ENCODE data around the gene KDM8.
A peak's percentile ranks its signal among the peaks of the same experiment; 100 is the strongest.

The KDM8 gene

GRCh38 chr16:27203507-27204311, at the start of gene KDM8:
TSS of gene KDM8 (plus strand) at chr16:27203526. CDS start at chr16:27210124, 6,598 bp downstream.
- peak; percentile 100 for DNase-seq

DNA sequence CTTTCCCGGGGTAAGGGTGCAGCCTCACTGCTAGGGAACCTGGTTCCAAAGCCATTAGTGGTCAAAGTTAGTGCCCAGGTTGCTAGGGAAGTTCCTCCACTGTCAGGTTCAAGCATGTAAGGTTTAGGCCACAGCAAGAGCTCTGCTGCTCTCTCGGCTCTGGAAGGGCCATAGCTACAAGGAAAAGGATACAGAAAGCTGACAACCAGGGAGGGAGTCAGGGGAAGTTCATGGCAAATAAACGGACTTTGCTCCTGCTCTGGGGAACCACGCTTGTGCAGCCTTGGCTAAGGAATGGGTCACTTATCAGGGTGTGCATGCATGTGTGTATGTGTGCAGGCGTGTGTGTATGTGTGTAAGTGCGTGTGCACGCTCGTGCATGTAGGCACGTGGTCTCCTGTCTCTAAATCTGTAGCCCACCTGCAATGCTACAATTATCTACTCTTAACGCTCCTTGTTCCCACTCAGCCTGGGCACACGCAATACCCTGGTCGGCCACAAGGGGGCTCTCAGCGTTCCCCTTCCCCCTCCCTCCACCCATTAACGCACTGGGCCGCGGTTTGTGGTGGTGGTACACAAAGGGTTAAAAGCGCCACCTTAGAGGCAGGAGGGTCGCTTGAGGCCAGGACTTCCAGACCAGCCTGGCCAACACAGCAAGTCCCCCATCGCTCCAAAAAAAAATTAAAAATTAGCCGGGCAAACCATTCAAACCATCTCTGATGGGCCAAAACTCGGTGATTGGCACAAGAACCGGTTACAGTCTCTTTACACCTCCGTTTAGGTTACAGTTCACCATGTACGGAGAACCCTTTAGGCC, 48.4 kb upstream of the KDM8 start:
- peak; percentile 56 to 71 for DNase-seq

- DNase-seq, result no peak
These were observed 46.7 kb upstream of the KDM8 start for GRCh38 chr16:27156579-27156978.

DNA sequence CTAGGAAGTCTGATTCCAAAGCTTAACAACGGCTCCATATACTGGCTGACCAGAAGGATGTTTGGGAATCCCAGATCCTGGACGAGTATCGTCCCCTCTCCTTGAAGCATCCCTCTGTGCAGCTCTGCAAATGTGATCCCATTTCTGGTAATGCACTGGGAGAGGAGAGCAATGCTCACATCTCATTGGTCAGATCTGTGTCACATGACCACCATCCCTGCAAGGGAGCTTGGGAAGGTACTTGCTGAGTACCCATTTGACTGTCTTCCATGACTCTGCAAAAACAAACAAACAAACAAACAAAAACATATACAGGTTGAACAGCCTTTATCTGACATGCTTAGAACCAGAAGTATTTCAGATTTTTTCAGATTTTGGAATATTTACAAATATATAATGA, 41.9 kb upstream of the KDM8 start:
- no peak for DNase-seq

DNA sequence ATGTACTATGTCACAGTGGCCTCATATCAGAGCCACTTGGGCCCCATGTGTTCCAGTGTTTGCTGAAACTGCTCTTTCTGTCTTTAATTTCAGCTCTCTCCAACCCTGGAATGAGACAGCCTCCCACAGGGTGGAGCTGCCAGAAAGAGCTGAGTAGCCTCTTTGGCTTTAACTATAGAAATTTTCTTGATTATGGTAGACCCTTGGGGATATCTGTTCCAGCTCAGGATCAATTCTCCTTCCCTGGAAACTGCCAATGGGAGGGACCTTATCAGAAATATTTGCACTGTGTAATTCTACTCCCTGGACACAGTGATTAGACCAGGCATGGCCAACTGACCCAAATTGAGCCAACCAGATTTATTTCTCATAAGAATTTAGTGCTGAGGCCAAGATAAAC, 39.0 kb upstream of the KDM8 start:
- no peak for DNase-seq

- DNase-seq, result no peak
These were observed 37.8 kb upstream of the KDM8 start for GRCh38 chr16:27165576-27165975.

DNA sequence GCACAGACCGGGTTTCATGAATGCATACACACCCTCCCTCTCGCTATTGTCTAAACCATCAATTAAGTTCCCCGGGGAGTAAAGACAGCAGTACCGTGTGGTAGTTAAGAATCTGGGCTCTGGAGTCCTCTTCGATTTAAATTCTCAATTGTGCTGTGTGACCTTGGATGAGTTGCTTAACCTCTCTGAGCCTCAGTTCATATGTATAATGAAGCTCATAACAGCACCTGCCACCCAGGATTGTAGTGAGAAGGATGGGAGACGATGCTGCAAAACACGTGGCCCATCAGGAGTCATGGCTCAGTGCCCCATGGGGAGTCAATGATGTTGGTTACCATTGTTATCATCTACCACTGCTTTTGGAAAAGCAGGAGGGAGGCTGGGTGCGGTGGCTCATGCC, 34.5 kb upstream of the KDM8 start:
- no peak for DNase-seq

DNA sequence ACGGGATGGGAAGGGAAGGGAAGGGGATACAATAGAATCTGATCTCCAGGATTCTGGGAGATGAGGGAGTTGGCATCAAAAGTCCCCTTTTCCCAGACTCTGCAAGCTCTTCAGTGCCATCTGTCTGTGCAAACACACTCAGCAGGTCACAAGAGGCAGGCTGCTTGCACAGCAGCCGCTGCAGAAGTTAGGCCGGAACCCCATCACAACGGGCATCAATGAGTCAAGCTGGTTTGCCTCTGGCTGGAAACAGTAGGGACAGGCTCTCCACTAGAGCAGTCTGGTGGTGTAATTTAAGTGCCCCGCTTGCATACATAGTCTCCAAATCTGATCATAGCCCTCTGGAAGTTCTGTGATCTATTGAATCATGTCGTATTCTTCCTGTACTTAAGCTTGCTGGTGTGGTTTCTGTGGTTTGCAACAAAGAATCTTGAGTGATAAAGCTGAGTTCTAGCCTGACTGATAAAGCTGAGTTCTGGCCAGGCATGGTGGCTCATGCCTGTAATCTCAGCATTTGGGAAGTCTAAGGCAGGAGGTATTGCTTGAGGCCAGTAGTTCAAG, 33.7 kb upstream of the KDM8 start:
- DNase-seq, result peak; percentile 70 to 72

- DNase-seq, result no peak
These were observed 31.7 kb upstream of the KDM8 start for GRCh38 chr16:27171584-27171983.

DNA sequence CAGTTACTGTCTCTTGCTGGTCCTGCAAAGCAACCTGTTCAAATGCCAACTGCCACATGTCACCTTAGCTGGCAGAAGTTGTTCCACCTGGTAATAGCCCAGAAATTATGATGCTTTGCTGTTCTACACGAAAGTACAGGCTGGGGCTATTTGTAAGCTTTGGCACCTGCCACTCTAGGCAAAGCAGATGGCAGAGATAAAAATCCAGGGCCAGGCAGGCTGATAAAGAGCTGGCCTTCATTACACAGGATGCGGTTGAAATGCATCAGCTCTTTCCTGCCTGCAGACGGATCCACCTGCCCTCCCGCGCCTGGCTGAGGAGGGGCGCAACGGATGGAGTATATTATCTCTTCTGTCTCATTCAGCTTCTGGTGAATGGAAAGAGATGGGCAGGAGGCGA, 29.3 kb upstream of the KDM8 start:
- peak; percentile 37 to 71 for DNase-seq

DNA sequence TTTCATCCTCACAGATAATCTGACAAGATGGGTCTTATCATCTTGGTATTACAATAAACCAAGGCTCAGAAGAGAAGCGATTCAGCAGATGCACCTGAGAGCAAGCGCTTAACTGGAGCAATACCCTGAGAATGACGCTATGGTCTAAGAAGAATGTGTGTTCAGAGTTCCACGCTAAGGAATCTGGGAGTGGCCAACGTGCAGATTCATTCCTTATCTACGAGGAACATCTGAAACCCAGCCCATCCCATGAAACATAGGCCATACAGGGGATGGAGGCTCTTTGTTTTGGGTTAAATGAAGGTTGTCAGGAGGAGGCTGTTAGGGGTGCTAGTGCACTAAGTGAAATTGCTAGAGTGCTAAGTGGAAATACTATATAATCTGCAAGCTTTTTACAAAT, 28.5 kb upstream of the KDM8 start:
- no peak for DNase-seq

DNA sequence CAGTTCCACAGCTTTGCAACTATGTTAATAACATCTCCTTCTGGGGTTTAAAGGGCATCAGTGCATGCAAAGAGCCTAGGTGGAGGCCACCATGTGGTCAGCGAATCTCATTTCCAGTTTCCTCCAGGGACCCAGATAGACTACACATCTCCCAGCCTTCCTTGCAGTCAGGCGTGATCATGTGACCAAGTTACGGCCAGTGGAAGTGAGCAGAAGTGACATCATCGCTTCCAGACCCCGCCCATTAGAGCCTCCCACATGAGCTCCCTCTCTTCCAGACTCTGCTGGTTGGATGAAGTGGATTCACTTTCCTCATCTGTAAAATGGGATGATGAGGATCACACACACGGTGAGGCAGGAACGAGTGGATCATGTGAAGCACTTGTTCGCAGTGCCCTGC, 27.4 kb upstream of the KDM8 start:
- DNase-seq, result no peak

DNA sequence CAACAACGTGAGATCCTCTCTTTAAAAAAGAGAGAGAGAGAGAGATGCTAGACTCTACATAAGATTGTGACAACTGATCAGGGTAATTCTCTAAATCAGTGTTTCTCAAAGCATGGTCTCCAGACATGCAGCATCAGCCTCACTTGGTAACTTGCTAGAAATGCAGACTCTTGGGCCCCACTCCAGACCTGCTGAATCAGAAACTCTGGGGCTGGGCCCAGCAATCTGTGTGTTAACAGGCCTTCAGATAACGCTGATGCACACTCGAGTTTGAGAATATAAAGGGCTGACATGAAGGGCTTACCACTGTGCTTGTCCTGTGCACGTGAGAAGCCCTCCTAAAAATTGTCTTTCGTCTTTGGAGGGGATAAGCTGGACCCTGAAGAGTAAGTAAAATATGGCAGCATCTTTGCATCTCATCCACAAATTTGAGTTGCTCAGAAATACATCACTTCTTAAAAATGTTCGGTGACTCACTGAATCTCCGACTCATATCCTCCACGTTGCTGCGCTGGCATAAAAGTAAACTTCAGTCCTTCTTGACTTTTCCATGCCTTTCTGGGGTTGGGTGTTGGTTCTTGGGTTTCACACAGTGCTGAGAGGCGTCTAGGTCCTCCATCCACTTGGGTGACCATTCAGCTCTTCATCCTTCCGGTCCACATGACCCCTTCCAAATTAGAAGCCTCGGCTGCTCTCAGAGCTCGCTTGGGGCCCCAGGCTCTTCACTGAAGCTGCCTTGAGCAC, 26.1 kb upstream of the KDM8 start:
- DNase-seq, result no peak

- DNase-seq, result peak; percentile 84 to 88
These were observed 23.7 kb upstream of the KDM8 start for GRCh38 chr16:27179500-27180072.

GRCh38 chr16:27181019-27181790, 22.1 kb upstream of the KDM8 start:
- no peak for DNase-seq

GRCh38 chr16:27182906-27183405, 20.4 kb upstream of the KDM8 start:
- DNase-seq, result no peak

GRCh38 chr16:27185776-27186130, 17.6 kb upstream of the KDM8 start:
- DNase-seq, result no peak

GRCh38 chr16:27188633-27189032, 14.7 kb upstream of the KDM8 start:
- DNase-seq, result no peak

GRCh38 chr16:27189335-27189972, 13.9 kb upstream of the KDM8 start:
- DNase-seq, result no peak

DNA sequence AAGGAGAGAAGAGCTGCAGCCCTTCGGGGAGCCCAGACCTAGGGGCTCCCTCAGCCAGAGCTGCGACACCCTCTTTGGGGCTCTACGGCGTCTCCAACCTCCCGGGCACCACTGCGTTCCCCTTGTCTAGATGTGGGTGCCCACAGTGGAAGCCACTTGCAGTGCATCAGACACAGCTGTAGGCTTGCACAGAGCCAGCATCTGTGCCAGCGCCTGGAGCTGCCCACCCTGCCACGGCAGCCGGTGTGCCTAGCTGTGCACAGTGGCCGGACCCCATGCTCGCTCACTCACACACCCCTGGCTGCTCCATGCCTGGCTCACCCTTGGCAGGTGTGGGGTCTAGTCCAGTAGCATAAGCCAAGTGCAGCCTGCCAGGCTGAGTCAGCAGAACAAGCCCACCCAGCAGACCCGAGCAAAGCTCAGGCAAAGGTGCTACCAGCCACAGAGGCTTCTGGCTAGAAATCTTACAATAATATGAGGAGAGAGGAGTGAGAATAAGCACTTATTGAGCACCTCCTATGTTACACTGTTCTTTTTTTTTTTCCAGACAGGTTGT, 12.9 kb upstream of the KDM8 start:
- no peak for DNase-seq

DNA sequence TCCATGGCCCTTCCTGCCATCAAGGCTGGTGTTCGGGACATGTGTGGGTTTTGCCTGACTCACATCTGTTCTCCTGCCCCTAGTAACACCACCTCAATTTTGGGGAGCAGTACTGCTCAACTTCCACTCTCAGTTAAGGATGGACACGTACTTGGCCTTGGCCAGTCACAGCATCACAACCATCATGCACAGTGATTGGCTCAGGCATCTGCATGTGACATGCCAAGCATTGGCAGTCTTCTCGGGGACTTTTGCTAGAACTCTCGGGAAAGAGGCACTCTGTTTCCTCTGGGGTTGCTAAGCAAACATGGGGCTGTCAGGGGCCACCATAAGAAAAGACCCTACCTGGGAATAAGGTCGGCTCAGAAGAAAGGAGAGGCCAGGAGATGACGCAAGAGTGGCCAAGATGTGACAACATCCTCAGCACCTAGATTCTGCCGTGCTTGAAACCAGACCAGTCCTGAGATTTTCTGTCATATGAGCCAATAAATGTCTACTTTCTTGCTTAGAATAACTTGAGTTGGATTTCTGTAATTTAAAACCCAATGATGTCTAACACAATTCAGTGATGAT, 11.9 kb upstream of the KDM8 start:
- no peak for DNase-seq

Measured in CD4-positive, alpha-beta T cell treated with Interferon alpha-2 for 1 hour (primary cell).